ENCODE data around the gene RPL19.
A peak's percentile ranks its signal among the peaks of the same experiment; 100 is the strongest.

The RPL19 gene

GRCh38 chr17:39183720-39184119 is 16.4 kb upstream of the RPL19 start:
- H3K9me3 Mint-ChIP-seq = no peaks in the 10 kb centered on the region
- H3K36me3 Mint-ChIP-seq (ENCODE audit: low read depth) = peaks cover 24% of the 10 kb centered on the region
- H3K27me3 Mint-ChIP-seq (ENCODE audit: low read depth) = no peaks in the 10 kb centered on the region
- no peak overlapping the region for H3K4me3 Mint-ChIP-seq
- TF ChIP-seq CTCF (IDR thresholded peaks at IDR 0.05; ENCODE audit: unreplicated experiment in 3 of 3) = no peak
- no peak overlapping the region for H3K27ac Mint-ChIP-seq
- H3K4me1 Mint-ChIP-seq = no peaks in the 10 kb centered on the region

- no peaks in the 10 kb centered on the region for H3K27me3 Mint-ChIP-seq (ENCODE audit: low read depth)
- H3K27ac Mint-ChIP-seq = no peak overlapping the region
- H3K36me3 Mint-ChIP-seq (ENCODE audit: low read depth) = peaks cover 20% of the 10 kb centered on the region
- H3K4me3 Mint-ChIP-seq = no peak overlapping the region
- H3K9me3 Mint-ChIP-seq = no peaks in the 10 kb centered on the region
- peaks cover 3% of the 10 kb centered on the region for H3K4me1 Mint-ChIP-seq
- TF ChIP-seq CTCF (IDR thresholded peaks at IDR 0.05; ENCODE audit: unreplicated experiment in 3 of 3) = no peak
Measured at GRCh38 chr17:39186481-39187002, 13.5 kb upstream of the RPL19 start.

DNA sequence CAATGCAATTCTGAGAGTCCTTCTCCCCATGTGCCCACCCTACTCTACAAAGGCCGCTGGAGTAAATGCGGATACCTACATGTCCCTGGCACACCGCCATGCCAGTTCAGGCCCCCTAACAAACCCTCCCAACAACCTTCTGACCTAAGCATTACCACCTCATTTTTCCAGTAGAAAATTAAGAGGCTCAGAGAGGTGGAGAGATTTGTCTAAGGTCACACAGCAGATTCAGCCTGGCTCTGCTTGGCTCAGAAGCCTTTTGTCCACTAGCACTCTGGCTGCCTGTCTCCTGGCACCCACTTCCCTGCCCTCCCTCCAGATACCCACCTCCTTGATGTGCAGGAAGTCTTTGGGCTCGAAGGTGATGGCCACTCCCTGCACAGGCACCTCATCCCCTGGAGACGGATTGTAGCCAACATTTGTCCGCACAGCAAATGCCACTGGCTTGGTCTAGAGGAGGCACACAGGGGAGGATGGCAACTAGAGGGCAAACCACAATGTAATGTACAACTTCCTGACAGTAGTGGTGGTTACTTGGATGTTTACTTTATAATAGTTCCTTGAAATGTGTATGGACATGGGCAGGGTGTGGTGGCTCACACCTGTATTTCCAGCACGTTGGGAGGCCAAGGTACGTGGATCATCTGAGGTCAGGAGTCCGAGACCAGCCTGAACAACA is 12.8 kb upstream of the RPL19 start:
- Mint-ChIP-seq H3K9me3 (no peaks in the 10 kb centered on the region), H3K27me3 (ENCODE audit: low read depth) (no peaks in the 10 kb centered on the region), H3K36me3 (ENCODE audit: low read depth) (peaks cover 21% of the 10 kb centered on the region), H3K4me3 (no peak overlapping the region), H3K4me1 (peaks cover 11% of the 10 kb centered on the region), H3K27ac (no peak overlapping the region)
- no peak for TF ChIP-seq CTCF (IDR thresholded peaks at IDR 0.05; ENCODE audit: unreplicated experiment in 3 of 3)

- H3K4me3 Mint-ChIP-seq = peak overlapping the region in 2 of 3 experiments; percentile 77 to 81
- no peaks in the 10 kb centered on the region for H3K9me3 Mint-ChIP-seq
- H3K27ac Mint-ChIP-seq = peak overlapping the region in 2 of 3 experiments; percentile 28 to 40
- no peaks in the 10 kb centered on the region for H3K27me3 Mint-ChIP-seq (ENCODE audit: low read depth)
- TF ChIP-seq CTCF (IDR thresholded peaks at IDR 0.05; ENCODE audit: unreplicated experiment in 3 of 3) = no peak
- H3K4me1 Mint-ChIP-seq = peaks cover 37% of the 10 kb centered on the region
- H3K36me3 Mint-ChIP-seq (ENCODE audit: low read depth) = peaks cover 15% of the 10 kb centered on the region
Measured at GRCh38 chr17:39191750-39192510, 8.2 kb upstream of the RPL19 start.

- H3K27ac Mint-ChIP-seq = peak overlapping the region in 2 of 3 experiments; percentile 5 to 14
- H3K4me3 Mint-ChIP-seq = peak overlapping the region in 2 of 3 experiments; percentile 77 to 81
- H3K27me3 Mint-ChIP-seq (ENCODE audit: low read depth) = no peaks in the 10 kb centered on the region
- TF ChIP-seq CTCF (IDR thresholded peaks at IDR 0.05; ENCODE audit: unreplicated experiment in 3 of 3) = no peak
- H3K4me1 Mint-ChIP-seq = peaks cover 37% of the 10 kb centered on the region
- H3K36me3 Mint-ChIP-seq (ENCODE audit: low read depth) = peaks cover 15% of the 10 kb centered on the region
- H3K9me3 Mint-ChIP-seq = no peaks in the 10 kb centered on the region
Measured at GRCh38 chr17:39192901-39193300, 7.2 kb upstream of the RPL19 start.
